ENCODE data around the gene NSUN5.
"Not testable (repeated sequence)": the region's sequence is repeated elsewhere in the genome, so short reads cannot be mapped to it uniquely, and the experiment has no call there.

The NSUN5 gene

DNA sequence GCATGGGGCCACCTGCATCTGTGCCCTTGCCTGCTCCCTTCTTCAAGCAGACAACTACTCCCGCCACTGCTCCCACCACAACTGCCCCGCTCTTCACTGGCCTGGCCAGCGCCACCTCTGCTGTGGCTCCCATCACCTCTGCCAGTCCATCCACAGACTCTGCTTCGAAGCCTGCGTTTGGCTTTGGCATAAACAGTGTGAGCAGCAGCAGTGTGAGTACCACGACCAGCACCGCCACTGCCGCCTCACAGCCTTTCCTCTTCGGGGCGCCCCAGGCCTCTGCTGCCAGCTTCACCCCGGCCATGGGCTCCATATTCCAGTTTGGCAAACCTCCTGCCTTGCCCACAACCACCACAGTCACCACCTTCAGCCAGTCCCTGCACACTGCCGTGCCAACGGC is 11.4 kb downstream of the NSUN5 start:
- DNase-seq (ENCODE audit: low read depth, low spot score): not testable (repeated sequence)

- DNase-seq (ENCODE audit: low read depth, low spot score): not testable (repeated sequence)
These were observed 31.4 kb downstream of the NSUN5 start for GRCh38 chr7:73277210-73277609.

DNA sequence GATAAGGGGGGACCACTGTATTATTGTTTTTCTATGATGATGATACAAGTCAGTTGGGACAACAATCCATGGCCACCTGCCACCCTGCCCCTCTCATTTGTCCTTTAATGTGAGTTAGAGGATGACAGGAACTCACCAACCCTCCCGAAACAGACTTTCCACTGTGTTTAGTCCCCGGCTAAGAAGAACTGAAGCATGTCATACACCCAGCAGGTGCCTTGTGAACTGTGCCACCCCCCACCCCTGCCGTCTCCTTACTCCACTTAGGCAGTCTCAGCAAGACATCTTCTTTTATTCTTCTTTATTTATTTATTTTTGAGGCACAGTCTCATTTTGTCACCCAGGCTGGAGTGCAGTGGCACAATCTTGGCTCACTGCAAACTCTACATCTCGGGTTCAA is 40.8 kb downstream of the NSUN5 start:
- not testable (repeated sequence) for DNase-seq (ENCODE audit: low read depth, low spot score)

GRCh38 chr7:73266719-73267368 is 41.8 kb downstream of the NSUN5 start:
- not testable (repeated sequence) for DNase-seq (ENCODE audit: low read depth, low spot score)

GRCh38 chr7:73262416-73262815 is 46.2 kb downstream of the NSUN5 start:
- not testable (repeated sequence) for DNase-seq (ENCODE audit: low read depth, low spot score)
